WERI-Rb-1 (cell line): ENCODE measurements around the gene ELFN2.
A peak's percentile ranks its signal among the peaks of the same experiment; 100 is the strongest.
"Not testable (repeated sequence)": the region's sequence is repeated elsewhere in the genome, so short reads cannot be mapped to it uniquely, and the experiment has no call there.

Experiments used
- DNase-seq: peaks from one replicate; pipeline ENCODE4 v3.0.0-alpha.2; 2020
- H3K27ac ChIP-seq: fragments of 250-450 bp; sonication (Bioruptor Pico); 2 replicates; pipeline ENCODE4 v1.5.1; 2020; ENCODE audit warnings: mild to moderate bottlenecking, moderate library complexity
- H3K27me3 ChIP-seq: fragments of 250-450 bp; sonication (Bioruptor Pico); 2 replicates; pipeline ENCODE4 v1.5.1; 2021; ENCODE audit warnings: mild to moderate bottlenecking, low read depth, moderate library complexity; ENCODE audit not compliant: insufficient read depth, severe bottlenecking
- H3K36me3 ChIP-seq: fragments of 250-450 bp; sonication (Bioruptor Pico); 2 replicates; pipeline ENCODE4 v1.5.1; 2020; ENCODE audit warnings: mild to moderate bottlenecking, moderate library complexity
- H3K4me3 ChIP-seq: 2 replicates; pipeline ENCODE4 v1.5.1; 2011; ENCODE audit warnings: low read depth, mild to moderate bottlenecking, control low read depth, low read length
- H3K9me3 ChIP-seq: fragments of 250-450 bp; sonication (Bioruptor Pico); 2 replicates; pipeline ENCODE4 v1.5.1; 2021; ENCODE audit warnings: mild to moderate bottlenecking, moderate library complexity; ENCODE audit not compliant: severe bottlenecking
- TF ChIP-seq, protein P1 (sequence below): IDR thresholded peaks from 2 replicates; pipeline ENCODE4 v1.5.1; 2011; ENCODE audit warnings: low read depth, mild to moderate bottlenecking, control low read depth, inconsistent platforms, low read length

The ELFN2 gene

DNA sequence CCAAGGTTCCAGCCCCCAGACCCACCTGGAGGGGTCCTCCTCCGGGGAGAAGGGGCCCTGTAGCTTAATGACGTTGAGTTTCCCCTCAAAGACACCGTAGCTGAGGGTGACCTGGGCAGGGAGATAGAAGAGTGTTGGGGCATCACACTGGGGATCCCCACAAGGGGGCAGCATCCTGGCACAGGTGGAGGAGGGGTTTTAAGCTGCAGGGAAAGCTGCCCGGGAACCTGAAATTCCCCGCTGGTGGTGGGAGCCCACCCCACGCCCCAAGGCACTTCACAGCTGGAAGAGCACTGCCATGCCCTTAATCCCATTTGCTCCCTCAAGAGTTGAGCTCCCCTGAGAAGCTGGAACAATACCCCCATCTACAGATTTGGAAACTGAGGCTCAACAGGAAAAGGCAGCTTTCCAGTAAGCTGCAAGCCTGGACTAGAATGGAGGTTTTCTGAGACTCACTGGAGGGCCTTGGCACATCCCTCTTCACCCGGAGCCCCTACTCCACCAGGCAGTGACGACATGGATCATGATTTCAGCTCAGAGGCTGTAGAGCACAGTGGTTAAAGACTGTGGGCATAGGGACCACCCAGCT lies 45.2 kb upstream of the ELFN2 start:
- Histone ChIP-seq H3K36me3 (peaks cover 86% of the 10 kb centered on the region), H3K27me3 (no peaks in the 10 kb centered on the region), H3K27ac (no peak overlapping the region), H3K9me3 (no peaks in the 10 kb centered on the region), H3K4me3 (no peak overlapping the region)
- TF ChIP-seq, protein P1, sequence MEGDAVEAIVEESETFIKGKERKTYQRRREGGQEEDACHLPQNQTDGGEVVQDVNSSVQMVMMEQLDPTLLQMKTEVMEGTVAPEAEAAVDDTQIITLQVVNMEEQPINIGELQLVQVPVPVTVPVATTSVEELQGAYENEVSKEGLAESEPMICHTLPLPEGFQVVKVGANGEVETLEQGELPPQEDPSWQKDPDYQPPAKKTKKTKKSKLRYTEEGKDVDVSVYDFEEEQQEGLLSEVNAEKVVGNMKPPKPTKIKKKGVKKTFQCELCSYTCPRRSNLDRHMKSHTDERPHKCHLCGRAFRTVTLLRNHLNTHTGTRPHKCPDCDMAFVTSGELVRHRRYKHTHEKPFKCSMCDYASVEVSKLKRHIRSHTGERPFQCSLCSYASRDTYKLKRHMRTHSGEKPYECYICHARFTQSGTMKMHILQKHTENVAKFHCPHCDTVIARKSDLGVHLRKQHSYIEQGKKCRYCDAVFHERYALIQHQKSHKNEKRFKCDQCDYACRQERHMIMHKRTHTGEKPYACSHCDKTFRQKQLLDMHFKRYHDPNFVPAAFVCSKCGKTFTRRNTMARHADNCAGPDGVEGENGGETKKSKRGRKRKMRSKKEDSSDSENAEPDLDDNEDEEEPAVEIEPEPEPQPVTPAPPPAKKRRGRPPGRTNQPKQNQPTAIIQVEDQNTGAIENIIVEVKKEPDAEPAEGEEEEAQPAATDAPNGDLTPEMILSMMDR: peak; percentile 76
- peak; percentile 70 for DNase-seq

DNA sequence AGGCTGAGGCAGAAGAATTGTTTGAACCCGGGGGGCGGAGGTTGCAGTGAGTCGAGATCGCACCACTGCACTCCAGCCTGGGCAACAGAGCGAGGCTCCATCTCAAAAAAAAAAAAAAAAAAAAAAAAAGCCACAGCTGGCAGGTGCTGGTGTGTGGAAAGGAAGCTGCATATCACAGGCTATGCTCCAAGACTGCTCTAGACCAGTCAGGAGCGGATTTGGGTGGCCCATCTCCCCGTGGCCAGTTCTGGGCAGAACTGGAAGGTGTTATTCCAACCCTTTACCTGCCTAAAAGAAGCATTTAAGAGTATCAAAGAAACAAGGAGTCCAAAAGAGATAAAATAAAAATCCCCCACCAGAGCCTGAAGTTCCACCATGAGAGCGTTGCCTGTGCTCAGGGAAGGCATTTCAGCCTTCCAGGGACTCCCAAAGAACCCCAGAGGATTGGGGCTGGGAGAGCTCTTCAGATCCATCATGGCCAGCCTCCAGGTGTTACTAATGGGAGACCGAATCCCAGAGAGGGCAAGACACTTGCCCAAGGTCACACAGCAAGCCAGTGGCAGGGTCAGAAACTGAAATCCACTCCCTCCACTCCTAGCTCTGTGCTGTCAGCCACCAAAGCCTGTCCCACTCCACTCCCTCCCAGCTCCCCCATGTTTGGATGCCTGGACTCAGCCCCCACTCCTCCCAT lies 44.6 kb upstream of the ELFN2 start:
- H3K27ac ChIP-seq: no peak overlapping the region
- peaks cover 79% of the 10 kb centered on the region for H3K36me3 ChIP-seq
- TF ChIP-seq, protein P1: no peak
- no peaks in the 10 kb centered on the region for H3K27me3 ChIP-seq
- no peak for DNase-seq
- H3K9me3 ChIP-seq: no peaks in the 10 kb centered on the region
- H3K4me3 ChIP-seq: no peak overlapping the region

DNA sequence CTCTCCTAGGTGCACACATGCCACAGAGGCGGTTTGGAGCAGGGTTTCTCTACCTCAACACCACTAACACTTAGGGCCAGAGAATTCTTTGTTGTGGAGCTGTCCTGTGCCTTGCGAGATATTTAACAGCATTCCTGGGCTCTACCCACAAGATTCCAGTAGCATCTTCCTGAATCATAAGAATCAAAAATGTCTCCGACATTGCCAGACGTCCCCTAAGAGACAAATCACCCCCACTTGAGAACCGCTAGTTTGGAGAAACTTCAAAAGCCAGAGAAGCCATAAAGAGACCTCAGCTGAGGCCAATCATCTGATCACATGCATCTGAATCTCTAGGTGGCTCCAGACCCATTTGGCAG lies 42.8 kb upstream of the ELFN2 start:
- TF ChIP-seq, protein P1: no peak
- H3K9me3 ChIP-seq: no peaks in the 10 kb centered on the region
- H3K36me3 ChIP-seq: peaks cover 79% of the 10 kb centered on the region
- no peak overlapping the region for H3K27ac ChIP-seq
- no peak for DNase-seq
- no peaks in the 10 kb centered on the region for H3K27me3 ChIP-seq
- no peak overlapping the region for H3K4me3 ChIP-seq

DNA sequence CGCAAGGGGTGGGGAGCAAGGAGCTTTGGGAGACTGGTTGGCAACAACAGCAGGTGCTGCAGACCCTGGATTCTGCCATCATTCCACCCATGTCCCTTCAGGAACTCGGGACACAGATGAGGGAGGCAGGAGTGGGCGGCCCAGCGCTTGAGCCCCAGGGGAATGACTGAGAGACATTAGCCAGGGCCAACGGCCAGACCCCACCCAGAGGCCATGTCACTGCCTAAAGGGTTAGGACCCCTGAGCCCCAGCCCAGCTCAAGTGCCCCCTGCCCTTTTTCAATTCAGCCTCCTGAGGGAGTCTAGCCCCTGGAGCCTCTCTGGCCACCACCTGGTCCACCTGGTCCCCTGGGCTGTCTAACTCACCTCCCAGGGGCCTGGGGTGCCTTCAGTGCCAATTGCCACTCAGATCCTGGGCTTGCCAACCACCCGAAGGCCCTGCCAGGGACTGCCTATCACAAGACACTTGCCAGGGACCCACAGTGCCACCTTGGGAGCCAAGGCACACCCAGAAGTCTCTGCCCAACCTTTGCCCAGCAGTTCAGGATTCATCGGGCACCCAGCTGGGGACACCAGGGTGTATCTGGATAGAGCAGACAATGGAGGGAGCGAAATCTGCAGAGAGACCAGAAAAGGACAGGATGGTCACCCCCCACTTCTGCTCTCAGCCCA lies 42.3 kb upstream of the ELFN2 start:
- H3K9me3 ChIP-seq: no peaks in the 10 kb centered on the region
- TF ChIP-seq, protein P1: no peak
- H3K27ac ChIP-seq: no peak overlapping the region
- no peak for DNase-seq
- peaks cover 77% of the 10 kb centered on the region for H3K36me3 ChIP-seq
- H3K27me3 ChIP-seq: no peaks in the 10 kb centered on the region
- H3K4me3 ChIP-seq: no peak overlapping the region

DNA sequence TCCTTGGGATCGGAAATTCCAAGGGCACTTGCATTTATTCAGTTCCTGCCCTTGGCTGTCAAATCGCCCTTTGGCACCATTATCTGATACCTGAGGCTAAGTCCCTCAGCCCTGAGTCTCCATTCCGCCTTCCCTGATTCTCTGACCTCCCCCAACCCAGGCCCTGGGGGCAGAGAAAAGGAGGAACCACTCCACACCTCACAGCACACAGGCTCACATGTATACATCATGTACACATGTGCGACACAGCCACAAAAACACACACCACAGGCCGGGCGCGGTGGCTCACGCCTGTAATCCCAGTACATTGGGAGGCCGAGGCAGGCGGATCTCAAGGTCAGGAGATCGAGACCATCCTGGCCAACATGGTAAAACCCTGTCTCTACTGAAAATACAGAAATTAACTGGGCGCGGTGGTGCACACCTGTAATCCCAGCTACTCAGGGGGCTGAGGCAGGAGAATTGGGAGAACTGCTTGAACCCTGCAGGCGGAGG lies 41.0 kb upstream of the ELFN2 start:
- not testable (repeated sequence) for H3K4me3 ChIP-seq, H3K9me3 ChIP-seq, DNase-seq, H3K27me3 ChIP-seq
- Histone ChIP-seq H3K36me3 (peaks cover 65% of the 10 kb centered on the region), H3K27ac (peak overlapping the region; percentile 81)

DNA sequence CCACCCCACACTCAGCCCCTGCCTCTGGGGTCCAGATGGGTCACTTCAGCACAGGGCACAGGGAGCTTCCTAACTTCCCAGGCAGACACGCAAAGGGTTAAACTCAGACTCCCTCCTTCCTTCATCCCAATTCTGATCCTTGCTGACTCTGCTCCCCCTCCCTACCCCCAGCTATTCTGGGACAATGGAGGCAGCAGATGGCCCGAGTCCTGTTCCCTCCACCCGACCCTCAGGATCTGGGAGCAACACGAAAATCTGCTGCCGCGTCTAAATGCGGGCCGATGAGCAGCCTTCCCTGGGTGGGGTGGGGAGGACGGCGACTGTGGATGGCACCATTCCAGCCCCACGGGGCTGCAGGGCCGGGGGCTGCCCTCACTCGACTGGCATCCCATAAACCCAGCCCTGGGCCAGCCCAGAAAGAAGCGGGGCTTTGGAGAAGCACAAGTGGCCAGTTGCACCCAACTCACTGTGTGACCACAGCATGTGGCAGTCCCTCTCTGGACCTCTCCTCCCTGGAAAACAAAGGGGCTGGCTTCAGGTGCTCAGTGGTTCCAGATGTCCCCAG lies 40.2 kb upstream of the ELFN2 start:
- TF ChIP-seq, protein P1: no peak
- Histone ChIP-seq H3K9me3 (no peaks in the 10 kb centered on the region), H3K27me3 (no peaks in the 10 kb centered on the region), H3K4me3 (no peak overlapping the region), H3K27ac (peak overlapping the region; percentile 81), H3K36me3 (peaks cover 59% of the 10 kb centered on the region)
- peak; percentile 70 for DNase-seq
